Stimulated activated CD4-positive, alpha-beta T cell treated with anti-CD3 and anti-CD28 coated beads, Interleukin-12 subunit alpha, Interleukin-12 subunit beta, amount 100 ng/mL, for 24 hours (primary cell): ENCODE results near the gene ZNF22.

ENCODE experiments used
- DNase-seq, 2 experiments: peaks; one replicate each; pipeline ENCODE4 v3.0.0-alpha.2; 2020; ENCODE audit warnings: low read depth in 2 of 2

The ZNF22 gene

GRCh38 chr10:45000752-45001380 is at the start of gene ZNF22:
TSS of gene ZNF22 (plus strand) at chr10:45000923. CDS start at chr10:45003369, 2,446 bp downstream.
- peak; percentile 29 to 43 for DNase-seq

- no peak for DNase-seq
These were observed 49.0 kb upstream of the ZNF22 start for GRCh38 chr10:44951576-44952226.

- no peak for DNase-seq
These were observed 47.9 kb upstream of the ZNF22 start for GRCh38 chr10:44952779-44953231.

GRCh38 chr10:44954042-44954441 is 46.7 kb upstream of the ZNF22 start:
- no peak for DNase-seq

GRCh38 chr10:44954962-44955361 is 45.8 kb upstream of the ZNF22 start:
- no peak for DNase-seq

GRCh38 chr10:44955413-44956070 is 45.2 kb upstream of the ZNF22 start:
- no peak for DNase-seq

- DNase-seq, result no peak
These were observed 44.5 kb upstream of the ZNF22 start for GRCh38 chr10:44956226-44956625.

GRCh38 chr10:44956717-44957706 is 43.7 kb upstream of the ZNF22 start:
- no peak for DNase-seq

GRCh38 chr10:44958196-44958897 is 42.4 kb upstream of the ZNF22 start:
- no peak for DNase-seq

- no peak for DNase-seq
These were observed 41.9 kb upstream of the ZNF22 start for GRCh38 chr10:44958898-44959246.

- DNase-seq, result peak; percentile 85 to 91
These were observed 41.3 kb upstream of the ZNF22 start, which contains the start of gene RASSF4 for GRCh38 chr10:44959247-44960087. TSS of gene RASSF4 (plus strand) at chr10:44959802. CDS start at chr10:44970203, 10,401 bp downstream.

- no peak for DNase-seq
These were observed 40.6 kb upstream of the ZNF22 start for GRCh38 chr10:44960088-44960460.

GRCh38 chr10:44960482-44961229 is 40.1 kb upstream of the ZNF22 start:
- no peak for DNase-seq

- DNase-seq, result no peak
These were observed 39.5 kb upstream of the ZNF22 start for GRCh38 chr10:44961230-44961571.

GRCh38 chr10:44961931-44962750 is 38.6 kb upstream of the ZNF22 start:
- no peak for DNase-seq

- no peak for DNase-seq
These were observed 37.6 kb upstream of the ZNF22 start for GRCh38 chr10:44962870-44963738.

GRCh38 chr10:44963772-44964633 is 36.7 kb upstream of the ZNF22 start:
- DNase-seq, result no peak
